HL-60/S4 treated with retinoic acid at 250 ng/mL for 4 days and 3 days (cell line): ENCODE data around the gene SNX24.
"Not testable (repeated sequence)": the region's sequence is repeated elsewhere in the genome, so short reads cannot be mapped to it uniquely, and the experiment has no call there.

Experiments
- in situ Hi-C: fragments of 300-500 bp; cut with MboI; formaldehyde crosslinking; loops from 2 replicates; pipeline ENCODE4 v1.7.0; 2022; ENCODE audit warnings: low sequenced_read_pairs

Gene SNX24

GRCh38 chr5:122870219-122870856, 24.9 kb downstream of the SNX24 start:
- in situ Hi-C loops = no loop called here

- in situ Hi-C loops = no loop called here
Observed at GRCh38 chr5:122871661-122872060, 26.2 kb downstream of the SNX24 start.

- in situ Hi-C loops = no loop called here
Observed at GRCh38 chr5:122874179-122874875, 28.9 kb downstream of the SNX24 start.

GRCh38 chr5:122877518-122877917, 32.1 kb downstream of the SNX24 start:
- in situ Hi-C loops = no loop called here

GRCh38 chr5:122879076-122879475, 33.7 kb downstream of the SNX24 start:
- in situ Hi-C loops = no loop called here

GRCh38 chr5:122880170-122880689, 34.8 kb downstream of the SNX24 start:
- in situ Hi-C loops = no loop called here

GRCh38 chr5:122880749-122881148, 35.3 kb downstream of the SNX24 start:
- in situ Hi-C loops = no loop called here

- in situ Hi-C loops = no loop called here
Observed at GRCh38 chr5:122882831-122883230, 37.4 kb downstream of the SNX24 start.

GRCh38 chr5:122885045-122885517, 39.7 kb downstream of the SNX24 start:
- in situ Hi-C loops = no loop called here

GRCh38 chr5:122885891-122886290, 40.5 kb downstream of the SNX24 start:
- in situ Hi-C loops = no loop called here

GRCh38 chr5:122895141-122895540, 49.7 kb downstream of the SNX24 start:
- in situ Hi-C loops = no loop called here

GRCh38 chr5:122896598-122897282, 51.3 kb downstream of the SNX24 start:
- in situ Hi-C loops = no loop called here

- in situ Hi-C loops = no loop called here
Observed at GRCh38 chr5:122897283-122897602, 51.8 kb downstream of the SNX24 start.

- in situ Hi-C loops = no loop called here
Observed at GRCh38 chr5:122901346-122901745, 55.9 kb downstream of the SNX24 start.

GRCh38 chr5:122902263-122902662, 56.9 kb downstream of the SNX24 start:
- in situ Hi-C loops = no loop called here

GRCh38 chr5:122906768-122907167, 61.4 kb downstream of the SNX24 start:
- in situ Hi-C loops = no loop called here

GRCh38 chr5:122907276-122907675, 61.9 kb downstream of the SNX24 start:
- in situ Hi-C loops = no loop called here

GRCh38 chr5:122908108-122908507, 62.7 kb downstream of the SNX24 start:
- in situ Hi-C loops = no loop called here

- in situ Hi-C loops = no loop called here
Observed at GRCh38 chr5:122908662-122909061, 63.2 kb downstream of the SNX24 start.

GRCh38 chr5:122909470-122910100, 64.2 kb downstream of the SNX24 start:
- in situ Hi-C loops = no loop called here

GRCh38 chr5:122913436-122913835, 68.0 kb downstream of the SNX24 start:
- in situ Hi-C loops = not testable (repeated sequence)
